Ovary (tissue), 3 donors: ENCODE data around the gene RABL2B.
"Not testable (repeated sequence)": the region's sequence is repeated elsewhere in the genome, so short reads cannot be mapped to it uniquely, and the experiment has no call there.

Experiments used
- CTCF ChIP-seq, 3 donors: fragments of 450-650 bp in 2 of 3; fragments of 200-600 bp in 1 of 3; IDR thresholded peaks; one replicate each; pipeline versions ENCODE4 v1.5.1 to v1.8.0; 2016 to 2022; ENCODE audit warnings: antibody characterized with exemption in 3 of 3, mild to moderate bottlenecking in 1 of 3
- EP300 ChIP-seq: sonication (generic); formaldehyde crosslinking; IDR thresholded peaks from one replicate; pipeline ENCODE4 v1.6.1; 2017; ENCODE audit warnings: antibody characterized with exemption
- POLR2A ChIP-seq: fragments of 450-650 bp; IDR thresholded peaks from one replicate; pipeline ENCODE4 v1.6.1; 2017; ENCODE audit warnings: antibody characterized with exemption, mild to moderate bottlenecking, moderate library complexity
- donor health status: DM: no; HTN: no; CAD: no.

GRCh38 chr22:50780244-50780643, 3.2 kb downstream of the RABL2B start:
- not testable (repeated sequence) for TF ChIP-seq CTCF (IDR thresholded peaks at IDR 0.05); EP300; POLR2A
